HG02943 (cell line): ENCODE measurements around the gene ABI3BP.
A peak's percentile ranks its signal among the peaks of the same experiment; 100 is the strongest.

Experiments used
- ATAC-seq: cut with Tn5 transposase; IDR thresholded peaks from one replicate; pipeline ENCODE4 v1.9.1; 2021; ENCODE audit warnings: mild to moderate bottlenecking, low read depth, moderate library complexity; ENCODE audit not compliant: unreplicated experiment

Gene ABI3BP

GRCh38 chr3:100745617-100746016, 247.6 kb downstream of the ABI3BP start:
- no peak for ATAC-seq

GRCh38 chr3:100744671-100745070, 248.6 kb downstream of the ABI3BP start:
- no peak for ATAC-seq

- ATAC-seq: no peak
These were observed 249.7 kb downstream of the ABI3BP start for GRCh38 chr3:100743535-100743934.

GRCh38 chr3:100740207-100740606, 253.0 kb downstream of the ABI3BP start:
- ATAC-seq: no peak

GRCh38 chr3:100737334-100737733, 255.9 kb downstream of the ABI3BP start:
- no peak for ATAC-seq

GRCh38 chr3:100732435-100732834, 260.8 kb downstream of the ABI3BP start:
- ATAC-seq: no peak

GRCh38 chr3:100730524-100730923, 262.7 kb downstream of the ABI3BP start:
- no peak for ATAC-seq

GRCh38 chr3:100726706-100727105, 266.5 kb downstream of the ABI3BP start:
- ATAC-seq: no peak

- ATAC-seq: no peak
These were observed 267.2 kb downstream of the ABI3BP start for GRCh38 chr3:100725935-100726513.

GRCh38 chr3:100720426-100720825, 272.8 kb downstream of the ABI3BP start:
- no peak for ATAC-seq

- ATAC-seq: no peak
These were observed 274.1 kb downstream of the ABI3BP start for GRCh38 chr3:100719136-100719535.

- no peak for ATAC-seq
These were observed 275.4 kb downstream of the ABI3BP start for GRCh38 chr3:100717637-100718487.

GRCh38 chr3:100717063-100717462, 276.2 kb downstream of the ABI3BP start:
- ATAC-seq: no peak

- ATAC-seq: no peak
These were observed 278.0 kb downstream of the ABI3BP start for GRCh38 chr3:100715176-100715575.

GRCh38 chr3:100710261-100710968, 282.8 kb downstream of the ABI3BP start:
- peak; percentile 24 for ATAC-seq

GRCh38 chr3:100709842-100710260, 283.4 kb downstream of the ABI3BP start:
- no peak for ATAC-seq

- peak; percentile 90 for ATAC-seq
These were observed 284.0 kb downstream of the ABI3BP start, which contains the start of gene TFG for GRCh38 chr3:100708989-100709841. TSS of gene TFG (plus strand) at chr3:100709494. CDS start at chr3:100713686, 4,192 bp downstream.

GRCh38 chr3:100708644-100708988, 284.6 kb downstream of the ABI3BP start:
- no peak for ATAC-seq

GRCh38 chr3:100706365-100706764, 286.9 kb downstream of the ABI3BP start:
- ATAC-seq: no peak

- no peak for ATAC-seq
These were observed 289.4 kb downstream of the ABI3BP start for GRCh38 chr3:100703865-100704264.

GRCh38 chr3:100702980-100703345, 290.3 kb downstream of the ABI3BP start:
- no peak for ATAC-seq
